ENCODE measurements around the gene POLDIP2. TPM values are rescaled to one million over a fixed set of nuclear protein-coding genes. Genes with fewer than 3 reads are reported as not detected.

The POLDIP2 gene
- total and polyA plus RNA-seq, 10 of the 15 experiments (the other 5 are each of a cell fraction or from before 2014, with no cell fraction given) = 22.8 to 196 (median 121) TPM

DNA sequence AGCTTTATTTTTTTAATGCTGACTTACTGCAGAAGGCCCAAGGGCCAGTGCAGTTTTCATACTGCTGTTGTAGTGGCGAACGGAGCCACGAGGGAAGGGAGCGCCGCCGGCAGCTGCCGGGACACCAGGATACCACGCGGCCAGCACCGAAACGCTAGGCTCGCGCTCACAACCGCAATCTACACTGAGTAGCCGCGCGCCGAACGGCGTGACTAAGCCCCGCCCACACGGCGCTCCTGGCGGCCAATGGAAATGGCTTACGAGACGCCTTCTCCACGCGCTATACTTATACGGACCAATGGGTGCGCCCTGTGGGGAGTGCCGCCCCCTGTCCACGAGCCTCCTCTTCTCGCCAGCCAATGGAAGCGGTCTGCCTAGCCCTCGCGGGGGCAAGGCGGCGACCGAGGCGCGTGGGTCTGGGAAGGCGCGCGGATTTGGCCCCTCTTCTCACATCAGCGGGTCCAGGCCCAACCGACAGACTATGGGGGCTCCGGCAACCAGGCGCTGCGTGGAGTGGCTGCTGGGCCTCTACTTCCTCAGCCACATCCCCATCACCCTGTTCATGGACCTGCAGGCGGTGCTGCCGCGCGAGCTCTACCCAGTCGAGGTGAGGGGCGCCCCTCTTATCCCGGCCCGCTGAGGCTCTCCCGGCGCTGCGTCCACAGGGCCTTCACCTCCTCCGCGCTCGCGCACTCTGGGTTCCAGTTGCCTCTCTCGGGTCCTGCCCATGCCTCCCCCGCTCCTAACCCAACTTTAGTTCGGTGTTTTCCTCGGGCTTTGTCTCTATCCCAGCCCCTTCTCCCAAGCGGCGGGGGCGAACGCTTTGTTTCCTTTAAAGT is 38.3 kb downstream of the POLDIP2 start, which contains the start of gene TMEM97 (continued):
- TF ChIP-seq SP1 (IDR thresholded peaks at IDR 0.05; ENCODE audit: low read depth, low read length) (peak; percentile 96), ZNF274 (IDR thresholded peaks at IDR 0.05; ENCODE audit: insufficient read depth, insufficient read length) (no peak), MEF2B (IDR thresholded peaks at IDR 0.05; ENCODE audit: partially characterized antibody, poor library complexity, severe bottlenecking) (no peak), RAD51 (IDR thresholded peaks at IDR 0.05) (0 out of 2 replicates have a peak, but pooled peaks have one; percentile 27), TBL1XR1 (IDR thresholded peaks at IDR 0.05; ENCODE audit: low read depth, low read length) (no peak), CREB1 (IDR thresholded peaks at IDR 0.05; ENCODE audit: low read depth) (peak; percentile 91), DPF2 (IDR thresholded peaks at IDR 0.05) (peak; percentile 69; the same call in 1 of the 2 replicates), STAT1 (conservative IDR thresholded peaks at IDR 0.05) (no peak), BCL11A (IDR thresholded peaks at IDR 0.05; ENCODE audit: low read depth, low read length) (no peak), ZNF207 (IDR thresholded peaks at IDR 0.05; ENCODE audit: borderline replicate concordance) (no peak), MXI1 (IDR thresholded peaks at IDR 0.05; ENCODE audit: low read depth, low read length) (peak; percentile 96), ZNF217 (IDR thresholded peaks at IDR 0.05) (no peak), RFX5 (IDR thresholded peaks at IDR 0.05; ENCODE audit: low read depth, low read length) (peak; percentile 88), EP300 (IDR thresholded peaks at IDR 0.05; ENCODE audit: borderline replicate concordance in 1 of 2, control insufficient read depth in 1 of 2, low read depth in 2 of 2, low read length in 2 of 2) (no peak), BHLHE40 (IDR thresholded peaks at IDR 0.05; ENCODE audit: borderline replicate concordance in 1 of 2, low read depth in 2 of 2, low read length in 1 of 2) (peak; percentile 30 to 68; a peak in 1 of 4 replicates), POLR2AphosphoS2 (IDR thresholded peaks at IDR 0.05; ENCODE audit: low read depth, low read length) (0 out of 2 replicates have a peak, but pooled peaks have one; percentile 42), SIN3A (IDR thresholded peaks at IDR 0.05; ENCODE audit: low read depth, low read length) (peak; percentile 76), MYC (IDR thresholded peaks at IDR 0.05; ENCODE audit: insufficient read depth, insufficient read length, insufficient replicate concordance, low read length, severe bottlenecking) (peak; percentile 20), WRNIP1 (IDR thresholded peaks at IDR 0.05; ENCODE audit: borderline replicate concordance, low read depth, low read length) (no peak), POLR2A (IDR thresholded peaks at IDR 0.05; ENCODE audit: low read depth, low read length) (peak; percentile 83), GABPA (IDR thresholded peaks at IDR 0.05; ENCODE audit: low read depth) (no peak)
- TF ChIP-seq, protein P1, sequence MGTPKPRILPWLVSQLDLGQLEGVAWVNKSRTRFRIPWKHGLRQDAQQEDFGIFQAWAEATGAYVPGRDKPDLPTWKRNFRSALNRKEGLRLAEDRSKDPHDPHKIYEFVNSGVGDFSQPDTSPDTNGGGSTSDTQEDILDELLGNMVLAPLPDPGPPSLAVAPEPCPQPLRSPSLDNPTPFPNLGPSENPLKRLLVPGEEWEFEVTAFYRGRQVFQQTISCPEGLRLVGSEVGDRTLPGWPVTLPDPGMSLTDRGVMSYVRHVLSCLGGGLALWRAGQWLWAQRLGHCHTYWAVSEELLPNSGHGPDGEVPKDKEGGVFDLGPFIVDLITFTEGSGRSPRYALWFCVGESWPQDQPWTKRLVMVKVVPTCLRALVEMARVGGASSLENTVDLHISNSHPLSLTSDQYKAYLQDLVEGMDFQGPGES (IDR thresholded peaks at IDR 0.05) = peak; percentile 73; the same call in 1 of the 2 replicates
- TF ChIP-seq, protein P2, sequence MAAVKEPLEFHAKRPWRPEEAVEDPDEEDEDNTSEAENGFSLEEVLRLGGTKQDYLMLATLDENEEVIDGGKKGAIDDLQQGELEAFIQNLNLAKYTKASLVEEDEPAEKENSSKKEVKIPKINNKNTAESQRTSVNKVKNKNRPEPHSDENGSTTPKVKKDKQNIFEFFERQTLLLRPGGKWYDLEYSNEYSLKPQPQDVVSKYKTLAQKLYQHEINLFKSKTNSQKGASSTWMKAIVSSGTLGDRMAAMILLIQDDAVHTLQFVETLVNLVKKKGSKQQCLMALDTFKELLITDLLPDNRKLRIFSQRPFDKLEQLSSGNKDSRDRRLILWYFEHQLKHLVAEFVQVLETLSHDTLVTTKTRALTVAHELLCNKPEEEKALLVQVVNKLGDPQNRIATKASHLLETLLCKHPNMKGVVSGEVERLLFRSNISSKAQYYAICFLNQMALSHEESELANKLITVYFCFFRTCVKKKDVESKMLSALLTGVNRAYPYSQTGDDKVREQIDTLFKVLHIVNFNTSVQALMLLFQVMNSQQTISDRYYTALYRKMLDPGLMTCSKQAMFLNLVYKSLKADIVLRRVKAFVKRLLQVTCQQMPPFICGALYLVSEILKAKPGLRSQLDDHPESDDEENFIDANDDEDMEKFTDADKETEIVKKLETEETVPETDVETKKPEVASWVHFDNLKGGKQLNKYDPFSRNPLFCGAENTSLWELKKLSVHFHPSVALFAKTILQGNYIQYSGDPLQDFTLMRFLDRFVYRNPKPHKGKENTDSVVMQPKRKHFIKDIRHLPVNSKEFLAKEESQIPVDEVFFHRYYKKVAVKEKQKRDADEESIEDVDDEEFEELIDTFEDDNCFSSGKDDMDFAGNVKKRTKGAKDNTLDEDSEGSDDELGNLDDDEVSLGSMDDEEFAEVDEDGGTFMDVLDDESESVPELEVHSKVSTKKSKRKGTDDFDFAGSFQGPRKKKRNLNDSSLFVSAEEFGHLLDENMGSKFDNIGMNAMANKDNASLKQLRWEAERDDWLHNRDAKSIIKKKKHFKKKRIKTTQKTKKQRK (IDR thresholded peaks at IDR 0.05; ENCODE audit: low read depth, low read length) = no peak
- TF ChIP-seq, protein P3, sequence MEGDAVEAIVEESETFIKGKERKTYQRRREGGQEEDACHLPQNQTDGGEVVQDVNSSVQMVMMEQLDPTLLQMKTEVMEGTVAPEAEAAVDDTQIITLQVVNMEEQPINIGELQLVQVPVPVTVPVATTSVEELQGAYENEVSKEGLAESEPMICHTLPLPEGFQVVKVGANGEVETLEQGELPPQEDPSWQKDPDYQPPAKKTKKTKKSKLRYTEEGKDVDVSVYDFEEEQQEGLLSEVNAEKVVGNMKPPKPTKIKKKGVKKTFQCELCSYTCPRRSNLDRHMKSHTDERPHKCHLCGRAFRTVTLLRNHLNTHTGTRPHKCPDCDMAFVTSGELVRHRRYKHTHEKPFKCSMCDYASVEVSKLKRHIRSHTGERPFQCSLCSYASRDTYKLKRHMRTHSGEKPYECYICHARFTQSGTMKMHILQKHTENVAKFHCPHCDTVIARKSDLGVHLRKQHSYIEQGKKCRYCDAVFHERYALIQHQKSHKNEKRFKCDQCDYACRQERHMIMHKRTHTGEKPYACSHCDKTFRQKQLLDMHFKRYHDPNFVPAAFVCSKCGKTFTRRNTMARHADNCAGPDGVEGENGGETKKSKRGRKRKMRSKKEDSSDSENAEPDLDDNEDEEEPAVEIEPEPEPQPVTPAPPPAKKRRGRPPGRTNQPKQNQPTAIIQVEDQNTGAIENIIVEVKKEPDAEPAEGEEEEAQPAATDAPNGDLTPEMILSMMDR (IDR thresholded peaks at IDR 0.05 in 2 of 3, conservative IDR thresholded peaks at IDR 0.05 in 1 of 3; ENCODE audit: control insufficient read depth in 2 of 3, extremely low read depth in 1 of 3, insufficient read depth in 1 of 3, low read depth in 3 of 3, low read length in 3 of 3) = 0 out of 6 replicates have a peak, but pooled peaks of 2 of the 3 experiments have one; percentile 3 to 9

Data from GM12878 (cell line).